Activated naive CD4-positive, alpha-beta T cell treated with Interleukin-2 at 50 U/mL for 16 hours (primary cell): Measurements from ENCODE around the gene C11orf68.

Experiments used
- DNase-seq: peaks from one replicate; pipeline ENCODE4 v3.0.0-alpha.2; 2020

The C11orf68 gene

GRCh38 chr11:65944191-65944590 is 25.3 kb upstream of the C11orf68 start:
- no peak for DNase-seq

GRCh38 chr11:65942531-65942930 is 23.7 kb upstream of the C11orf68 start:
- no peak for DNase-seq

- DNase-seq, result no peak
Observed at GRCh38 chr11:65941720-65942310, 23.0 kb upstream of the C11orf68 start.

- DNase-seq, result no peak
Observed at GRCh38 chr11:65937766-65938165, 18.9 kb upstream of the C11orf68 start.

GRCh38 chr11:65934014-65934413 is 15.2 kb upstream of the C11orf68 start:
- DNase-seq, result no peak

- no peak for DNase-seq
Observed at GRCh38 chr11:65932558-65932919, 13.7 kb upstream of the C11orf68 start.

- DNase-seq, result no peak
Observed at GRCh38 chr11:65931773-65932557, 13.1 kb upstream of the C11orf68 start.

DNA sequence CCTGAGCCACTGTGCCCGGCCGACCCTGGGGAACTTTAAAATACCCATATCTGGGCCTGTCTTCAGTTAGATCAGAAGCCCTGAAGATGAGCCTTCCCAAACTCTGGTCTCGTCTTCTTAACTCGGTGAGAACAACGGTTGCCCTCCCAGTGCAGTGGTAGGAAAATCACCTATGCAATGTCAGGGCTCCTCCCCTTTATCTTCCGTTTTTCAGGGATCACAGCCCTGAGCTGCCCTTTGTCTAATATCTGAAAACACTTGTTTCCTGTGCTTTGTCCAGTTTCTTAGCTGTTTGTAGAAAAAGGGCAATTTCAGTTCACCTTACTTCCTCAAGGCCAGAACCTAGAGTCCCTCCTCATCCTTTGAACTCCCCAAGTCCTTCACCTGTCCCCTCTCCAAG is 9.8 kb upstream of the C11orf68 start:
- DNase-seq, result no peak

GRCh38 chr11:65927904-65928397 is 9.1 kb upstream of the C11orf68 start:
- DNase-seq, result peak; percentile 77

GRCh38 chr11:65925397-65925796 is 6.5 kb upstream of the C11orf68 start:
- DNase-seq, result no peak

- no peak for DNase-seq
Observed at GRCh38 chr11:65922565-65922964, 3.7 kb upstream of the C11orf68 start.

- no peak for DNase-seq
Observed at GRCh38 chr11:65921876-65922275, 3.0 kb upstream of the C11orf68 start.

GRCh38 chr11:65921033-65921555 is 2.2 kb upstream of the C11orf68 start:
- no peak for DNase-seq

DNA sequence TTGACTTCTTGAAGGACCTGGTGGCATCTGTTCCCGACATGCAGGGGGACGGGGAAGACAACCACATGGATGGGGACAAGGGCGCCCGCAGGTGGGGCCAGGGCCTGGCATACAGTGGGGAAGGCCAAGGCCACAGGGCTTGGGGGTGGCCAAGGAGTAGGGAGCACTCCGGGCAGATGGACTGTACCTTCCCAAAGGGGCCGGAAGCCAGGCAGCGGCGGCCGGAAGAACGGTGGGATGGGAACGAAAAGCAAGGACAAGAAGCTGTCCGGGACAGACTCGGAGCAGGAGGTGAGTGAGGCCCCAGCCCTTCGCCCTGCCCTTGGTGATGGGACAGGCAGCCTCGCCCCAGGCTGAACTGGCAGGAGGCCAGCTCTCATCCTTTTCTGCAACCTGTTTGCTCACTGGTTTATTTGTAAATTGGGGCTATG is 1.5 kb upstream of the C11orf68 start:
- no peak for DNase-seq

DNA sequence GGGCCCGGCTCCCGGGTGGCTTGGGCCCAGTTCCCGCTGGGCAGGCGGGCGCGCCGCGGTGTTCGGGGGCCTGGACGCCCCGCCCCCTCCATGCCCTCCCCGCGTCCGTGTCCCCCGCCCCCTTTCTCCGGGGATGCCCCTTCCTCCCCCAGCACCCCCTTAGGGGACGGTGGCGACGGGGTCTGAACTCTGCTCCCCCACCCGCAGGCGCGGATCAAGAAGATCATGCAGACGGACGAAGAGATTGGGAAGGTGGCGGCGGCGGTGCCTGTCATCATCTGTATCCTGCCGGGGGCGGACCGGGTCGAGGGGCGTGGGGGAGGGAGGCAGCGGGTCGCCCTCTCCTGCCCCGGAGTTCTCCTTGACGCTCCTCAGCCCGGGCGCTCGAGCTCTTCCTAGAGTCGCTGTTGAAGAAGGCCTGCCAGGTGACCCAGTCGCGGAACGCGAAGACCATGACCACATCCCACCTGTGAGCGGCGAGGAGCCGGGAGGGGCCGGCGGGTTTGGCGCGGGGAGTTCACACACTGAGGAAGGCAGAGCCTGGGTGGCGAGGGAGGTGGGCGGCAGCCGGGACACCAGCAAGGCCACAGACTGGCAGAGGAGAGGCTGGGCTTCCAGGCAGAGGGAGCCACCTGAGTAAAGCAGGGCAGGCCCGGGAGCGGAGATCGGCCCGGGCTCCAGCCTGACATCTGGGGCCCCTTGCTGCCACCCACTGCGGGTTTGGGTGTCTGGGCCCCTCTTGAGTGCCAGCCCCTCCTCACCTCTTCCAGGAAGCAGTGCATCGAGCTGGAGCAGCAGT is 910 bp upstream of the C11orf68 start:
- peak; percentile 66 for DNase-seq

- peak; percentile 98 for DNase-seq
Observed at GRCh38 chr11:65919141-65919572, 295 bp upstream of the C11orf68 start, which contains the start of gene DRAP1. DRAP1 (plus strand) TSS chr11:65919426; CDS start chr11:65919502, 76 bp downstream.

GRCh38 chr11:65917434-65918210 is 1.2 kb downstream of the C11orf68 start:
- DNase-seq, result no peak

DNA sequence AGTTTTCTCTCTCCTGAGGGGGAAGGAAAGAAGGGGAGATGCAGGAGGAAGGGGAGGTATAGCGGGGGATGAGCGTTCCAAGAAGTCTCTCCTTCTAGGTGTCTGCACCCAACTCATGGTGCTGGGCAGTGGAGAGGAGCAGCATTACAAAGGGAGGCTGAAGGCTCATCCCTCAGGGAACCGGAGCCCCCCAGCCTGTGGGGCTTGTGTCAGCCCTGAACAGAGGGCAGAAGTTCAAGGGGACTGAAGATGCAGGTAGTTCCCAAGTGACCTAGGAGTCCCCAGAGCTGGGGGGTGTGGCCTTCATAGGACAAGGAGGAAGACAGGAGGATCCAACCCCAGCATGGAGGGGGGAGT is 1.8 kb downstream of the C11orf68 start:
- DNase-seq, result no peak

- DNase-seq, result no peak
Observed at GRCh38 chr11:65916391-65916790, 2.5 kb downstream of the C11orf68 start.

GRCh38 chr11:65915821-65916251 is 3.0 kb downstream of the C11orf68 start:
- no peak for DNase-seq

DNA sequence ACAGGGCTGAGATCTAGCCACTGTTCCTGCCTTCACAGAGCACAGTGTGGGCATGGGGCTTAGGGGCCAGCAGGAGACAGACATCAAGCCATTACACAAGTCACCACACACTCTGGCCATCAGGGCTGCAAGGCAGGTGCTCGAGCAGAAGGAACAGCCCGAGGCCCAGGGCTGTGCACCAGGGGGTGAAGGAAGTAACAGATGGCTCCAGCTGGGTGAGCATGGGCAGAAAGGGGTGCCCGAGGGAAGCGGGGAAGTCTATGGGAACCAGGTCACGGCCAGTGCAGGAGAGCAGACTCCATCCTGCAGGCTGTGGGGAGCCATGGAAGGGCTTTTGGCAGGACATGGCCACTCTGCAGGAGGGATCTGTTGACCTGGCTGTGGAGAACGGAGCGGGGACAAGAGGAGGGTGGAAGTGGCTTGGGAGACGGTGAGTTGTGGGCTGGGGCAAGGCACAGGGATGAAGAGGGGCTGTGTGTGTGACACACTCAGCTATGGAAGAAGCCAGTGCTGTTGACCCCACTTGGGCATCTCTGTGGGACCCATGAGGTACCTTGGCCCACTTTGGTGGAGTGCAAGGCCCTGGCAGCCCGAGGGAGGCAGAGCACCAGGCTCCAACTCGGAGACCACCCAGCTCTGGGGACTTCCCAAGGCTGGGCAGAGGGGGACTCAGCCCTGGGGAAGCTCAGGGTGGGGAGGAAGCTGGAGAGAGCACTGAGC is 3.6 kb downstream of the C11orf68 start:
- DNase-seq, result no peak

DNA sequence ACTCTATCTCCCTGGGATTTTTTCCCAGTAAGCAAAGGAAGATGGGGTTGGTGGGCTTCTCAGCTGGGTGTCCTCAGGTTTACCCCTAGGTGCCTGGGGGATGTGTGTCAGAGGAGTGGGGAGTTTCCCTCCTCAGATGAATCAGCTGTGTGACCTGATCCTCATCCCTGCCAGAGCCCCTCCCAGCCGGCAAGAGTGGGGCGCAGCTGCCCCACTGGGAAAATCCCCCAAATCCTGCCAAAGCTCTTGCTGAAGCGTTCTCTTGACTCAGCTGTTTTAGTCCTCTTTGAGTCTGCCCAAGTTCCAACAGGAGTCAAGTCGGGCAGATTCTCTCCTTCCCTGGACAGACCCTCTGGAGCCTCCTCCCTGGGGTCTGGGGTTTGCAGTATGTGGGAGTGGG is 6.0 kb downstream of the C11orf68 start:
- no peak for DNase-seq
